Measurements from ENCODE around the gene BEST3.

DNA sequence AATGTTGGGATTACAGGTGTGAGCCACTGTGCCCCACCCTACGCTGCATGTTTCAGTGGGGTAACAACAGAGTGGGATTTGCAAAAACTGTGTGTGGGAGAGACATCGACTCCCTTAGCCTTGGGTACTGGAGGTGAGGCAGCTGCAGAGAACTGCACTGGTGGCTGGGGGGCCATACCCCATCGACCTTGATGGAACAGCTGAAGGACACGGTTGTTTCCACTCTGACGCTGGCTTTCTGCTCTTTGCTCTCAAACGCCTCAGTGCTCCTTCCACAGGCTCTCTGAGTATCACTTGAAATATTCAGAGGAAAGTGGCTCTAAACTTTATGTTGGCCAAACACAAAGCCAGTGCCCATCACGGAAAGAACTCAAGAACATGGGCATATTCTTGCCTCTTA, 57.6 kb downstream of the BEST3 start:
- TF ChIP-seq, protein P1, sequence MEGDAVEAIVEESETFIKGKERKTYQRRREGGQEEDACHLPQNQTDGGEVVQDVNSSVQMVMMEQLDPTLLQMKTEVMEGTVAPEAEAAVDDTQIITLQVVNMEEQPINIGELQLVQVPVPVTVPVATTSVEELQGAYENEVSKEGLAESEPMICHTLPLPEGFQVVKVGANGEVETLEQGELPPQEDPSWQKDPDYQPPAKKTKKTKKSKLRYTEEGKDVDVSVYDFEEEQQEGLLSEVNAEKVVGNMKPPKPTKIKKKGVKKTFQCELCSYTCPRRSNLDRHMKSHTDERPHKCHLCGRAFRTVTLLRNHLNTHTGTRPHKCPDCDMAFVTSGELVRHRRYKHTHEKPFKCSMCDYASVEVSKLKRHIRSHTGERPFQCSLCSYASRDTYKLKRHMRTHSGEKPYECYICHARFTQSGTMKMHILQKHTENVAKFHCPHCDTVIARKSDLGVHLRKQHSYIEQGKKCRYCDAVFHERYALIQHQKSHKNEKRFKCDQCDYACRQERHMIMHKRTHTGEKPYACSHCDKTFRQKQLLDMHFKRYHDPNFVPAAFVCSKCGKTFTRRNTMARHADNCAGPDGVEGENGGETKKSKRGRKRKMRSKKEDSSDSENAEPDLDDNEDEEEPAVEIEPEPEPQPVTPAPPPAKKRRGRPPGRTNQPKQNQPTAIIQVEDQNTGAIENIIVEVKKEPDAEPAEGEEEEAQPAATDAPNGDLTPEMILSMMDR (IDR thresholded peaks at IDR 0.05), result no peak
- no peak for TF ChIP-seq POLR2A (IDR thresholded peaks at IDR 0.05)
